Endothelial cell of hepatic sinusoid (primary cell): ENCODE measurements around the gene TALDO1.

Experiments
- in situ Hi-C: cut with HindIII; loops from 2 replicates; pipeline ENCODE4 v1.10.0; 2017; ENCODE audit warnings: low sequenced_read_pairs

Gene TALDO1

DNA sequence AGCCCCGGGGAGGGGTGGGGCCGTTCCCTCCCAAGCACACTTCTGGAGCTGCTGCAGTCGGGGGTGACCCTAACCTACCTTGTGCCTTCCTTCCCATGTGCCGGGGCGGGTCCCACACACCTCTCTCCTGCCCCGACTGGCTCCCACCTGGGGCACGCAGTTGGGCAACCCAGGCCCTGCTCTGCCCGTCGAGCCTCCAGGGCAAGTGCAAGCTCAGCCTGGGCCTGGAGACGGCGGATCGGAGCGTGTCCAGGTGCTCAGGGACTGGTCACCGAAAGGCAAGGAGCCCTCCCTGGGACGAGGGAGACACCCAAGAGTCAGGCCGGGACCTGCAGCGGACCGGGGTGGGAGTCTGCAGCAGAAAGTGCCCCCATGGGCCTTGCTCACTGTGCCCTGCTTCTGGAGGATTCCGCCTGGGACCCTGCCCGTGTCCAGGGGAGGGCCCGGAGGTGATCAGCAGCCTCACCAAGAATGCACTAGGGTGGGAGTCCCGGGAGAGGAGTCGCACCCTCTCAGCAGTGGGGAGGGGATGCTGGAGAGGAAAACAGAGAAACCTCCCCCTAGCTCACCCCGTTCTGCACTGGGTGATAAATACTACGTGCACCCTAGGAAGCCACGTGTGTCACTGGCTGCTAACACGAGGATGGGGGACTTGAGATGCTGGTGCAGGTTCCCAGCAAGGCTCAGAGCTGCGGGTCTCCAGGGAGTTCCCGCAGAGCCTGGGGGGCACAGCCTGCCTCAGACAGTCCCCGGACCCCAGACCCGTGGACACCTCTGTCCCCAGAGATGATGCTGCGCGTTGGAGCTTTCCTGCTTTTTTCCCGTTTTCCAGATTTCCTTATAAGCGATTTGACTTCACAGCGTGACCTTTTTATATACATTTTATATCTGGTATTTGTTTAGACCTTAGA lies 35.3 kb downstream of the TALDO1 start:
- in situ Hi-C loops, result no loop called here

- in situ Hi-C loops, result no loop called here
Measured at GRCh38 chr11:783581-784015, 36.3 kb downstream of the TALDO1 start.

- in situ Hi-C loops, result no loop called here
Measured at GRCh38 chr11:786235-787083, 39.2 kb downstream of the TALDO1 start.

- in situ Hi-C loops, result no loop called here
Measured at GRCh38 chr11:787084-787675, 39.9 kb downstream of the TALDO1 start.

- in situ Hi-C loops, result no loop called here
Measured at GRCh38 chr11:788009-788640, 40.9 kb downstream of the TALDO1 start.

DNA sequence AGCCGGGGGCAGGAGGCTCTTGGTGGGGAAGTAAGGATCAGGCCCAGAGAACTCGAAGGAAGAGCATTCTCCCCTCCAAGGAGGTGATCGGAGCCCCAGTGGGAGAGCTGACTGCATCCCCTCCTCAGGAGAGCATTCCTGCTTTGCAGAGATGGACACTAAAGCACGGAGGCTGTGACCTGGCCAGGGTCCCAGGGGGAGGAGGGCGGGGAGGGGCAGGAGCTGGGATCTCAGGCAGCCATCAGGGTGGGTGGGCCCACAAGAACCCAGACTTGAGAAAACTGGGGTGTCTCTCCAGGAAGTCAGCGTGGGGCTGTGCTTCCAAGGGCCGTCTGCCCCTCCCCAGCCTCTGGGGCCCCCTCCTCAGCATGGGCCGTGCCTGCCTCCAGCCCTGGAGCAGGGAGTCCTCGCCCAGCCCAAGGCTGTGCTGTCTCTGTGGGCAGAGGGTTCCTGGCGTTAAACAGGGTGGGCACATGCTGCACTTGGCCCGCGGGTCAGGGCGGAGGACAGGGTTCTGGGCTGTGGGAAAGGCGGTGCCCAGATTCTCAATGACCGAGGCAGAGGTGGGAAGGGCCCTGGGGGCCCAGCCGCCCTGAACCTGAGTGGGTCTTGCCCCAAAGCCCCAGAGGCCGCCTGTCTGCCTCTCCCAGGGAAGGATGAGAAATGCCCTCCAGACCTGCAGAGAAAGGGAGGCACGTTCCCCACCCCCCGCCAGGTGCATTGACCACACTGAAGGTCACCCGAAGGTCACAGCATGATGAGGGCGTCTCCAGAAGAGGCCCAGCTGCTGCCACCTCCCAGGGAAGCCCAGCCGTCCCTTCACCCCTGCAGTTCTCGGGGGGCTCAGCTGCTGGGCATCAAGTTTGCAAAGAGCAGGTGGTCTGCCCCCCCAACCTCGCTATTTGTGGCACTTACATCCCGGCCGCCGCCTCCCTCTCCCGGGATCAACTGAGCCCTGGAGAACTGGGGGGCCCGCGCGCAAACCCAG lies 42.0 kb downstream of the TALDO1 start:
- in situ Hi-C loops, result no loop called here

DNA sequence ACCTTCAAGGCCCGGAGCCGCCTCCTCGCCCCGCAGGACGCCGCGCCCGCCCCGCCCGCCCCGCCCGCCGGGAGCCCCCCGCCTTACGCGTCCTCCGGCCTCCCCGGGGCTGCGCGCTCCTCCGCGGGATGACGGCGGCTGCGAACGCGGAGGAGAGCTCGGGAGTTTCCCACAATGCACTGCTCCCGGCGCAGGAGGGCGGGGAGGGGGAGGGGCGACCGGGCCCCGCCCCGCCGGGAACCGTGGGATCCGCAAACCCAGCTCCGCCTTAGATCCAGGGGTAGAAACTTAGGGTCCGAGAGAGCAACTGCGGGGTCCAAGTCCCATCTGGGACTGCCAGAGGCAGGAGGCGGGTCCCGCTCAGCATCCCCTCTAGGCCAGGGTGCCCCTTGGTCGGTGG lies 42.7 kb downstream of the TALDO1 start, which contains the start of gene CEND1:
TSS of gene CEND1 (minus strand) at position 148 of the 400 bp plus-strand sequence. CDS start 1,514 bp downstream, outside the sequence.
- in situ Hi-C loops, result no loop called here

DNA sequence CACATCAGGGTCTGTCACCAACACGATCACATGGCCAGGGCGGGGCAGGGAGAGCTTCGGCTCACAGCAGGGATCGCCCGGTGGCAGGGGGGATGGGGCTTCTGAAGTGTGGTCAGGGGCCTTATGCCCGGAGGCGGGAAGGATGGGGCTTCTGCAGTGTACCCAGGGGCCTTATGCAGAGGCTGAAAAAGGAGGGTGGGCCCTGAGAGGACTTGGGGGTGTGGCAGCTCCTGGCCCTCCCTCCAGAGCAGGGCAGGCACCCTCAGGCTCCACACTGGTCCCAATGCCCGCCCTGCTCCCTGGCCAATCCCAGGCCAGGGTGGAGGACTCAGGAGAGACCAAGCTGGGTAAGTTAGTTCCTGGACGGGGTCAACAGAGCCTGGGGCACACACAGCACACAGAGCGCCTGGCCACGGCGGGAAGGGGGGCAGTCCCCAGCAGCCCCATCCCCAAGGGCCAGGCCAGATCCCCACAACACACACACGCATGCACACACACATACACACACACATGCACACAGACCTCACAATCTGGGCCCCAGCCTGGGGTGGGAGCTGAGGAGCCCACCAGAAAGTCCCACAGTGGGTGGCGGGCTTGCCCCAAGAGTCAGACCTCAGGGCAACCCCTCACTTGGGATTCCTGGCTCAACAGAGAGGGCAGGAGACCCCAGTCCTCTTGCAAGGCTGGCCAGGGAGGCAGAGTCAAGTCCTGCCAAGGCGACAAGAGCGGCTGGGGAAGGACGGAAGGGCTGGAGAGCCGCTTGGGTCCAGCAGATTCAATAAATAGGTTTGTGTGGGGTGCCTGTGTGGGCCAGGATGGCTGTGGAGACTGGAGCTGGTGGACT lies 43.7 kb downstream of the TALDO1 start:
- in situ Hi-C loops, result no loop called here

- in situ Hi-C loops, result no loop called here
Measured at GRCh38 chr11:791658-792534, 44.6 kb downstream of the TALDO1 start.

- in situ Hi-C loops, result no loop called here
Measured at GRCh38 chr11:792535-792821, 45.2 kb downstream of the TALDO1 start.

- in situ Hi-C loops, result no loop called here
Measured at GRCh38 chr11:792873-793272, 45.6 kb downstream of the TALDO1 start.

- in situ Hi-C loops, result no loop called here
Measured at GRCh38 chr11:793556-793955, 46.3 kb downstream of the TALDO1 start.

- in situ Hi-C loops, result no loop called here
Measured at GRCh38 chr11:794013-794765, 46.9 kb downstream of the TALDO1 start.

GRCh38 chr11:794766-795633 lies 47.7 kb downstream of the TALDO1 start:
- in situ Hi-C loops, result no loop called here

DNA sequence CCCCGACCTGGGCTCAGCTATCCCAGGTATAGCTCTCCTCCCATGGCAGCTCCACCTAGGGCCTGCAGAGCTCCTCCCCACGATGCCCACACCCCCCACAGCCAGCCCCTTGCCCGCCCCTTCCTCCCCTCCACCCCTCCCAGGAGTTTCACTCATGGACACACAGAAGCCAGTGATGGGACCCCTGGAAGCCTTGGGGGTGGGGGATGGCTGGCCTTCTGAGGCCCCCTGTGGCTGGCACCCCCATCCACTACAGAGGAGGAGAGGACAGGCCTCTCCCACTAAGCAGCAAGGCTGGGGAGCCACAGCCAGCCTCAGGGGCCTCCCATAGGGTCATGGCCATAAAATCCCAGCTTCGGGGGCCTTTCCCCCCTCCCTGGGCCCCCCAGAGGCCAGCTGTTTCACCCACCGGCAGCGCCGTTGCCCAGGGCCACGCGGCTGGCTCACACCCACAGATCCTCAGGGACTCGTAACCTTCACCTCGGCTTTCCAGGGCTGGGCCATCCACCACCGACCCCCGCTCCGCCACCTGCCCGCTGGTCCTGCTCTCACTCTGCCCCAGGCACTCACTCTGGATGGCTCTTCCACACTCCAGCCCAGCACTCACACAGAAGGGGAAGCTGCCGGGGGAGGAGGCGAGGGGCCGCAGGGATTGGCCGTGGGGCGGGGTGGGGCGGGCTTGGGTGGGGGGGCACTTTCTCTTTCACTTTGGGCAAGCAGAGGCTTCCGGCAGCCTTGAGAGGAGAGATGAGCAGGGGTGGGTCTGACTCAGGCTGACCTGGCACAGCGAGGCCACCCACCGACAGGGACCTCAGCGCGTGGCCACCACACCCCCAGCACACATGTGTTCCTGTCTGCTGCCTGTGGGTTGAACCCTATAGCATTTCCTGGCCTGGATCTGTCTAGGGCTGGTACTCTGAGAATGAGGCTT lies 48.6 kb downstream of the TALDO1 start:
- in situ Hi-C loops, result no loop called here
